ENCODE data around the gene SPIC.

The SPIC gene

DNA sequence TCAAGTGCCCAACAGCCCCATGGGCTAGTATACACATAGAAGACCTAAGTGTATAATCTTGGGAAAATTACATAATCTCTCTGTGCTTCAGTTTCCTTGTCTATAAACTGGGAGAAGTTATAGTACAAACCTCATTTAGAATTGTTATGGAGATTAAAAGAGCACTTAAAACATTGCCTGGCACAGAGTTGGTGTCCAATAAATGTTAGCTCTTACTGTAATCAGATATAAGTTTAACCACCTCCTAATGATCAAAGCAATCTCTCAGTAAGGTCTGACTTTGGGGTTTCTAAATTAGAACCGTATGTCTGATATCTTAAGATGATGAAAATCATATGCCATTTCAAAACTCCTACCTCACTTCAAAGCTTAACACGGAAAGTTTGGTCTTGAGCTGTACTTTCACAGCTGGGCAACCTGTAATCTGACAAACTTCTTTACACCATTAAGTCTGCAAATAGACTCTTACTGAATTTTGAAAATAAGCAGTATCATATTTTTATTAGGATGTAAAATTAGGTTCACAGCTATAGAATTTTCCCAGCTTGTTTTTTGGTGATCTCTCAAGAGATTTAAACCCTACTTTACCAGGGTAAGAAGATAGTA lies 61.0 kb downstream of the SPIC start:
- no peak for DNase-seq
